BJ (cell line): Measurements from ENCODE around the gene TSKU. TPM values are rescaled to one million over a fixed set of nuclear protein-coding genes. Genes with fewer than 3 reads are reported as not detected.
"Not testable (repeated sequence)": the region's sequence is repeated elsewhere in the genome, so short reads cannot be mapped to it uniquely, and the experiment has no call there.

Source experiments
- CTCF ChIA-PET: fragments of 350-600 bp; formaldehyde crosslinking; extraction: SDS; loops from one replicate; lab custom pipeline; 2021; ENCODE audit warnings: antibody characterized with exemption, inconsistent platforms; lab: Yijun Ruan, JAX
- POLR2A ChIA-PET: fragments of 300-600 bp; sonication (Branson Sonifier 250); formaldehyde crosslinking; extraction: SDS; loops from one replicate; lab custom pipeline; 2021; ENCODE audit warnings: antibody characterized with exemption; lab: Charles Lee
- DNase-seq: peaks from one replicate; pipeline ENCODE4 v3.0.0-alpha.2; 2011; ENCODE audit warnings: low read depth
- H3K27me3 ChIP-seq: 2 replicates; pipeline ENCODE4 v1.6.0; 2011; ENCODE audit warnings: low read length; ENCODE audit not compliant: control insufficient read depth, insufficient read depth
- H3K36me3 ChIP-seq: 2 replicates; pipeline ENCODE4 v1.5.1; 2011; ENCODE audit warnings: low read length; ENCODE audit not compliant: control insufficient read depth, insufficient read depth
- H3K4me3 ChIP-seq: 2 replicates; pipeline ENCODE4 v1.5.1; 2011; ENCODE audit warnings: low read depth, mild to moderate bottlenecking, control low read depth, low read length
- polyA plus RNA-seq: library from polyadenylated mRNA; depleted of rRNA; stranded (reverse); fragments of >200 nt; gene quantifications from 2 replicates; pipeline ENCODE4 v1.2.3, GENCODE V29; 2011
- TF ChIP-seq, protein P1 (sequence below): IDR thresholded peaks from 2 replicates; pipeline ENCODE4 v1.5.1; 2011; ENCODE audit warnings: low read depth, mild to moderate bottlenecking, control low read depth, inconsistent platforms, low read length, moderate library complexity; ENCODE audit not compliant: insufficient read depth

TSKU gene
- polyA plus RNA-seq, 1 experiment: 27.3 TPM

DNA sequence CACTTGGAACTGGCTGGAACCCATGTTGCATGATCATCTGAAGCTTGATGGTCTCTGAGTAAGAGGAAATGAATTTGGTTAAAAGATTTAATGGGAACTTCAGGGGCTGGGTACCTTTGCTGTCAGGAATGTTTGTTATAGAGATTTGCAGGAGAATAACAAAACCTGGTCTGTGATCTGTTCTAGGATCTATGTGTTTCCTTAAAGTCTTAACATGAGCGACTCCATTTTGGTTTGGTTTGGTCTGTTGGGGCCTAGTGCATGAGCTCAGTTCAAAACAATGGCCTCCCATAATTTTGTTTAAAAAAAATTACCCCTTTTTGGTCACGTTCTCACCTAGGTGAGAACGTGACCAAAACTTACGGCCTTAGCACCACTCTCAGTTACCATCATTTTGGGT, 28.1 kb downstream of the TSKU start:
- DNase-seq: no peak
- POLR2A ChIA-PET: no interaction called here
- Histone ChIP-seq H3K4me3 (no peak overlapping the region), H3K36me3 (no peaks in the 10 kb centered on the region), H3K27me3 (no peaks in the 10 kb centered on the region)
- TF ChIP-seq, protein P1, sequence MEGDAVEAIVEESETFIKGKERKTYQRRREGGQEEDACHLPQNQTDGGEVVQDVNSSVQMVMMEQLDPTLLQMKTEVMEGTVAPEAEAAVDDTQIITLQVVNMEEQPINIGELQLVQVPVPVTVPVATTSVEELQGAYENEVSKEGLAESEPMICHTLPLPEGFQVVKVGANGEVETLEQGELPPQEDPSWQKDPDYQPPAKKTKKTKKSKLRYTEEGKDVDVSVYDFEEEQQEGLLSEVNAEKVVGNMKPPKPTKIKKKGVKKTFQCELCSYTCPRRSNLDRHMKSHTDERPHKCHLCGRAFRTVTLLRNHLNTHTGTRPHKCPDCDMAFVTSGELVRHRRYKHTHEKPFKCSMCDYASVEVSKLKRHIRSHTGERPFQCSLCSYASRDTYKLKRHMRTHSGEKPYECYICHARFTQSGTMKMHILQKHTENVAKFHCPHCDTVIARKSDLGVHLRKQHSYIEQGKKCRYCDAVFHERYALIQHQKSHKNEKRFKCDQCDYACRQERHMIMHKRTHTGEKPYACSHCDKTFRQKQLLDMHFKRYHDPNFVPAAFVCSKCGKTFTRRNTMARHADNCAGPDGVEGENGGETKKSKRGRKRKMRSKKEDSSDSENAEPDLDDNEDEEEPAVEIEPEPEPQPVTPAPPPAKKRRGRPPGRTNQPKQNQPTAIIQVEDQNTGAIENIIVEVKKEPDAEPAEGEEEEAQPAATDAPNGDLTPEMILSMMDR: no peak
- CTCF ChIA-PET: interaction anchor here (1.0 to 12.9 kb wide), 7 partner anchors 11 to 109 kb away, joined by 3 to 200 read pairs (median 5); no protein-coding TSS in a partner anchor

DNA sequence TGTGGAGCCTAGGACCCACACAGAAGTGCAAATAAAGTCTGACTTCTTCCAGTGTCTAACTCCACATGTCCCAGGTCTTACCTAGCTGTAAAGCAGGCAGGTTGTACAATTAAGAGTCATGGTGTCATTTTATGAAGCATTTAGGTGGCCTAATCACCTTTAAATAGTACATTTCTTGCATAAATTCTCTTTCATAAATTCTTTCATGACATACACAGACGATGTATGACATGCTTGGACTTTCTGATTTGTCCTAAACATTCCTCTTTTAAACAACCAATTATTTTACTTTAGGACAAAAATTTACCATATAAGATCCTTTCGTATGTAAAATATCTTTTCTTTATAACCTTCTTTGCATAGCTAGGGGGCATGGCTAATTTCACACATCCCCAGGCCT, 31.3 kb downstream of the TSKU start:
- ChIA-PET CTCF (interaction anchor here (1.1 to 12.9 kb wide), 2 partner anchors 21 to 105 kb away, joined by 3 to 200 read pairs; no protein-coding TSS in a partner anchor), POLR2A (no interaction called here)
- Histone ChIP-seq H3K4me3 (no peak overlapping the region), H3K36me3 (no peaks in the 10 kb centered on the region), H3K27me3 (no peaks in the 10 kb centered on the region)
- TF ChIP-seq, protein P1: no peak
- no peak for DNase-seq

DNA sequence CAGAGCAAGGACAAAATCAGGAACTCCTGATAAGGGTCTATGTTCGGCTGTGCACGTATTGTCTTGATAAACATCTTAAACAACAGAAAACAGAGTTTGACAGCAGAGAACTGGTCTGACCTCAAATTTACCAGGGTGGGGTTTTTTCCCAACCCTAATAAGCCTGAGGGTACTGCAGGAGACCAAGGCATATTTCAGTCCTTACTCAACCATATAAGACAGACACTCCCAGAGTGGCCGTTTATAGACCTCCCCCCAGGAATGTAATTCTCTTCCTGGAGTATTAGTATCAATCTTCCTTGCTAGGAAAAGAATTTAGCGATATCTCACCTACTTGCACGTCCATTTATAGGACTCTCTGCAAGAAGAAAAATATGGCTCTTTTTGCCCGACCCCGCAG, 32.5 kb downstream of the TSKU start:
- CTCF ChIA-PET: interaction anchor here (12.9 kb wide), 1 partner anchor 104 kb away, joined by 200 read pairs; no protein-coding TSS in a partner anchor
- H3K4me3 ChIP-seq, H3K27me3 ChIP-seq, H3K36me3 ChIP-seq, DNase-seq, POLR2A ChIA-PET: not testable (repeated sequence)

DNA sequence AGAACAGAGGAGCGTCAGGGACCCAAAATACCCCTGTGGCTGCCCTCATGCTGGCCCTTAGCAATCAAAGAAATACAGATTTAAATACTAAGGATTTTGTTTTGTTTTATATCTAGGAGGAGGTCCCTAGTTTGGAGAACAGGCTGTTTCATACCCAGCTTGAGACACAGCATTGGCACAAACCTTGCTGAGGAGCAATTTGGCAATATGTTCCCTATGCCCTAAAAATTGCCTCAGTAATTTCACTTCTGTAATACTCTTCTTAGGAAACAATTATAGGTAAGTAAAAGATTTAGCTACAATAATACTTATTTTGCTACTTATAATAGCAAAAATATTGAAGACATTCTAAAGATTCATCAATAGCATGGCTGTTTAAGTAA, 37.0 kb downstream of the TSKU start:
- no peaks in the 10 kb centered on the region for H3K27me3 ChIP-seq
- ChIA-PET POLR2A (no interaction called here), CTCF (interaction anchor here (1.0 to 3.7 kb wide), 4 partner anchors 11 to 98 kb away, joined by 3 to 17 read pairs (median 4); no protein-coding TSS in a partner anchor)
- no peak for DNase-seq
- H3K4me3 ChIP-seq: no peak overlapping the region
- TF ChIP-seq, protein P1: no peak
- H3K36me3 ChIP-seq: no peaks in the 10 kb centered on the region

DNA sequence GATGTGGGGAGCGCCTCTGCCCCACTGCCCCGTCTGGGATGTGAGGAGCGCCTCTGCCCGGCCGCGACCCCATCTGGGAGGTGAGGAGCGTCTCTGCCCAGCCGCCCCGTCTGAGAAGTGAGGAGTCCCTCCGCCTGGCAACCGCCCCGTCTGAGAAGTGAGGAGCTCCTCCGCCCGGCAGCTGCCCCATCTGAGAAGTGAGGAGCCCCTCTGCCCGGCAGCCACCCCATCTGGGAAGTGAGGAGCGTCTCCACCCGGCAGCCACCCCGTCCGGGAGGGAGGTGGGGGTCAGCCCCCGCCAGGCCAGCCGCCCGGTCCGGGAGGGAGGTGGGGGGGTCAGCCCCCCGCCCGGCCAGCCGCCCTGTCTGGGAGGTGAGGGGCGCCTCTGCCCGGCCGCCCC, 38.2 kb downstream of the TSKU start:
- CTCF ChIA-PET: interaction anchor here (0.6 kb wide), 1 partner anchor 271 kb away, joined by 3 read pairs; no protein-coding TSS in a partner anchor
- H3K4me3 ChIP-seq, DNase-seq, H3K36me3 ChIP-seq, POLR2A ChIA-PET, H3K27me3 ChIP-seq: not testable (repeated sequence)

DNA sequence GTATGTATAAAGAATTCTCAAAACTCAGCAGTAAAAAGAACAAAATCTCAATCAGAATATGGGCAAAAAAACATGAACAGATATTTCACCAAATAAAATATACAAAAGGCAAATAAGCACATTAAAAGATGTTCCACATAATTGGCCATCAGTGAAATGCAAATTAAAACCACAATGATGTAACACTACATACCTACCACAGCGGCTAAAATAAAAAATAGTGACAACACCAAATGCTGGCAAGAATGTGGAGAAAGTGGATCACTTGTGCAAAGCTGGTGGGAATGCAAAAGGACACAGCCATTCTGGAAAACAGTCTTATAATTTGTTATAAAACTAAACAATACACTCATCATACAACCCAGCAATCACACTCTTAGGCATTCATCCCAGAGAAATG, 39.2 kb downstream of the TSKU start:
- TF ChIP-seq, protein P1: no peak
- ChIA-PET POLR2A (no interaction called here), CTCF (interaction anchor here (1.3 kb wide), 1 partner anchor 23 kb away, joined by 3 read pairs; no protein-coding TSS in a partner anchor)
- Histone ChIP-seq H3K27me3 (no peaks in the 10 kb centered on the region), H3K4me3 (no peak overlapping the region), H3K36me3 (no peaks in the 10 kb centered on the region)
- no peak for DNase-seq
